ENCODE results near the gene SELENOS.

SELENOS gene, protein sequence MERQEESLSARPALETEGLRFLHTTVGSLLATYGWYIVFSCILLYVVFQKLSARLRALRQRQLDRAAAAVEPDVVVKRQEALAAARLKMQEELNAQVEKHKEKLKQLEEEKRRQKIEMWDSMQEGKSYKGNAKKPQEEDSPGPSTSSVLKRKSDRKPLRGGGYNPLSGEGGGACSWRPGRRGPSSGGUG

DNA sequence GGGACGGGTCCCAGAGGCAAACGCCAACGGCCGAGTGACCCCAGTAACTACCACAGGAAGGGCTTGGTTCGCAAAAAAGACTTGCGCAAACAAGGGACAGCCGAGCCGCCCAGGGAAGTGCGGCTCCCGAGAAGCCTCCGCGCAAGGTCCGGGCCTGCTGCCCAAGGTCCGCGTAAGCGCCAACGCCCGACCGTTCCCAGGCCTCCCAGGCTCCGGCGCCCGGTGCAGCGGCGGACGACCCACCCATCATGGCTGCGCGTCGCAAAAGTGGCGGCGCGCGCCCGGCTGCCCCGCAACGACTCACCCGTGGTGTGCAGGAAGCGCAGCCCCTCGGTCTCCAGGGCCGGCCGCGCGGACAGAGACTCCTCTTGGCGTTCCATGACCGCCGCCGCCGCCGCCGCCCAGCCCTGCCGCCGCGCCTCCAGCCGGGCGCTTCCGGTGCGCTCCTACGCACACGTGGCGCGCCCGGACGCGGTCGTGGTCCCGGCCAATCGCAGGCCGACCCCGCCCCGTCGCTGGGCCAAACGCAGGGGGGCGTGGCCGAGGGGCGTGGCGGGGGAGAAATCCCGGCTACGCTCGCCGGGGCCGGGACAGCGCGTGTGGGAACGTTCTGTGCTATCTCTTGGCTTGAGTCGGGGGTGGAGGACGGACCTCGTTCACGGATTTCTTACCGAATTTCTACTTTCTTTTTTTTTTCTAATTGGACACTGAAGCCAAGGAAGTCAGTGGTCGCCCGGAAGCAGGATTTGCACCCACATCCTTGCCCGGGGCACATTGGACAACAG, at the start of gene SELENOS:
Gene SELENOS, minus strand, starts transcription at position 448 of the 785 bp plus-strand sequence. Its CDS starts 68 bp downstream, at position 380.
- peak; percentile 72 for DNase-seq (ENCODE audit: low read depth)

DNA sequence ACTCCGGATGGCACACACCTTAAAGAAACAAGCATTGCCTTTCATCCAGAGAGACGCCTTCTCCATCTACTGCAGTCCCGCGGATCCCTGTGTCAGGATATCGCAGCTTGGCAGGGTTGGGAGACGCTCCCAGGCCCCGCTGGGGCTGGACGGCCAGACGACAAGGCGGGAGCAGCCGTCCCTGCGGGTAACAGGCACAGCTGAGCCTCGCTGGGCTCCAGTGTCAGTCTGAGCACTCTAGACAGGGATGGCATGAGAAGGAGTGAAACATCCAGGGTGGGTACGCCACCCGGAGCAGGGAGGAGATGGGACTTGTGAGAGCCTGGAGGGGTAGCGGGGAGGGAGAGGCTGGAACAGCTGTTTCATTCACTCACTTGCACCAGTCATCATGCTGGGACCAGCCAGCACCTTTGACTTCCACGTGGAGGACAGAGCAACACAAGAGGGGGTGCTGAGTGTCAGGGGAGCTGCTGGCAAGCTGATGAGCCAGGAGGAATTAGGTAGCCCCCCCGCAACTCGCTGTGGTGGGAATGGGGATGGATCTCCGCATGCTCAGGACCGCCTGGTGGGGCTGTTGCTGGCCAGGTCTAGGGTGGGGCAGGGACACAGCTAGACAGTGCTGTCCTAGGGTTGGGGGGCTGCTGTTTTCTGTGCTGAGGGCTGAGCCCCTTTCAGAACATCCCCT, 49.3 kb upstream of the SELENOS start:
- DNase-seq (ENCODE audit: low read depth) = no peak

DNA sequence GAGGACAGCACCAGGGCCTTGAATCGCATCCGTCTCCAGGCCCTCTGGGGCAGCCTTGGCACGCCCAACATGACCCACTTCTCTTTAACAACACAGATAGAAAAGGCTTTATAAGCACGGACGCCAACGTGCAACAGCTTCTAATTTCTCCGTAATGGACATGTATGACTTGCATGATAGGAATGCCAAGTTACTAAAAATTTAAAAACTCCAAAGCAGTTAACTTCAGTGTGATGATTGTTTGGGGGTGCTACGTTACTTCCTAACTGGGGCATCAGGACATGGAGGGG, 48.7 kb upstream of the SELENOS start:
- no peak for DNase-seq (ENCODE audit: low read depth)

DNA sequence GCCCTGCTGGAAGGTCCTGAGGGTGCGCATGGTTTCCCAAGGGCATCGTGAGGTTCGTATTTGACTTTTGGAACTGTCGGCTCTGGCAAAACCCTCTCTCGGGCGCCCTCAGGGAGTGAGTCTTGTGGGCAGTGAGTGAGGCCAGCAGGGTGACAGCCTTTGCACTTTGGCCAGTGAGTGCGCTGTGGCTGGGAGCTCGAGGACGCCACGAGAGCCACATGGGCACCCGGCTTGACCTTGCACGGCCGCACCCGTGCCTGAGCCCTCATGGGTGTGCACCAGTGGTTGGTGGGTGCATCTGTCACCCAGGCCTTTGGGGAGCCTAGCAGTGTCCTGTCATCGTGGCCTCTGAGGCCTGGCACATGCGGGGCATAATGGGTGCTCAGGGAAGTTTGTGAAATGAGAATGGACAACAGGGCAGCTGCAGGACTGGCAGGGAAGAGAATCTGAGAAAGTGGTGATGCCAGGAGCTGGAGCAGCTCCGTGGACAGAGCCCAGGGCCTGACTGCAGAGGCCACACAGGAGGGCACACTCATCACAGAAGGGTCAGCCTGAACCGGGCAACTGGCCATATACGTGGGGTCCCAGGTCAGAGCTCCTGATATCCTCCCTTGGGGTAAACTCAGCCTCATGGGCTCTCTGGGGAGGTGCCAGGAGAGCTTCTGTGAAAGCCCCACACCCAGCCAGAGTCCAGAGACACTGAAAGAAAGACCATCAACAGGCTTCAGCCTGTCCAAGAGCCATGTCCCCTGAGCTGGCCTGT, 48.2 kb upstream of the SELENOS start:
- DNase-seq (ENCODE audit: low read depth) = no peak

DNA sequence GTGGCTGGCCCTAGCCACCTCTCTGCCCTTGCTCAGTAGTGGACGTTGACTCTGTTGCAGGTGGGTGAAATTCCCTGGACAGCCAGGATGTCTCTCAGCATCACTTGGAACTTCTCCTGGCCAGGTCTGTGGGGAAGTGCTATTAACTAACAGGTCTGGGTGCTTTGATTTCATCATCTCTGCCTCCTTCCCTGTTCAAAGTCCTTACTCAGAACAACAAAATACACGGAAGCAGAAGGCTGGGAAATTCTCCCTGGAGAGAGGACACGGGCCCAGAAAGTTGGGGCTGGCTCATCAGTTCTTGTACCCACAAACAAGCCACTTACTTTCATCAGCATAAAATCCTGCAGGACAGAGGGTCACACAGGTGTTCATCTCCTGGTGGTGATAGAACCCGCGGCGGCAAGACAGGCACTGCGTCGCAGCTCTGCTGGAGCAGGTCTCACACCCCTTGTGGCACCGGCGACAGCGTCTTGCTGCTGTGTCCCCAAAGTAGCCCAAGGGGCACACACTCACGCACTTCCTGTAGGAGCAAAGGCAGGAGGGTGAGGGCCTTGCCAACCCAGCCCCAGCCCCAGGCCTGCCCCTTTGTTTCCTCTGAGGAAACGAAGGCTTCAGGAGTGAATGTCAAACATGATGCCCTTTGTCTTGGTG, 47.4 kb upstream of the SELENOS start:
- no peak for DNase-seq (ENCODE audit: low read depth)

DNA sequence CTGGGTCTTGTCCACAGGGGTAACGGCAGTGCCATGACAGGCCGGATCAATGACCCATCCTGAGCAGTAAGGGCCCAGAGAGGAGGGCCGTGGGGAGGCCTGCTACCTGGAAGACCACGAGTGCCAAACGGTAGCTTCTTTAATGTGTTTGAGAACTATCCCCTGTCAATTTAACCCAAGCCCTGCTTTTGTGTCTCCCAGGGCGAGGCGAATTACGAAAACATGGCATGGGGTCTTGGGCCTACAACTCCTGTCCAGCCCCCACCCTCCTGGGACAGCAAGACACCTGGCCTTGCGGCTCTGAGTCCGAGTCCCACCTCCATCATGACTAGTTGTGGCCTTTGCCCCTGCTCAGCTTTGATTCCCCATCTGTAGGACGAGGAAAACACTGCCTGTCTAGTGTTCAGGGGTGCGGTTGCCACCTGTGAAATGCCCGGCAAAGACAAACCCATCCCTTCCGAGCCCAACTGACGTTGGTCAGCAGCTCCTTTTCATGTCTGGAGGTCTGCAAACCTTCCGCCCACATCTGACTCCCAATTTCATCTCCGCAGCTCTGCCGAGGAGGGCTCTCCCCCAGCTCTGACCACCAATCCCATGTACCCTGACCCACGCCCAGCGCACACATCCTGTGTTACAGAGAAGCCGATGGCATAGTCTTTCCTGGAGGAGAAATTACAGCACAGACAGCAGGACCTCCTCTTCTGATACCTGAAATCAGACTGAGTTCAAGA, 46.7 kb upstream of the SELENOS start:
- no peak for DNase-seq (ENCODE audit: low read depth)

DNA sequence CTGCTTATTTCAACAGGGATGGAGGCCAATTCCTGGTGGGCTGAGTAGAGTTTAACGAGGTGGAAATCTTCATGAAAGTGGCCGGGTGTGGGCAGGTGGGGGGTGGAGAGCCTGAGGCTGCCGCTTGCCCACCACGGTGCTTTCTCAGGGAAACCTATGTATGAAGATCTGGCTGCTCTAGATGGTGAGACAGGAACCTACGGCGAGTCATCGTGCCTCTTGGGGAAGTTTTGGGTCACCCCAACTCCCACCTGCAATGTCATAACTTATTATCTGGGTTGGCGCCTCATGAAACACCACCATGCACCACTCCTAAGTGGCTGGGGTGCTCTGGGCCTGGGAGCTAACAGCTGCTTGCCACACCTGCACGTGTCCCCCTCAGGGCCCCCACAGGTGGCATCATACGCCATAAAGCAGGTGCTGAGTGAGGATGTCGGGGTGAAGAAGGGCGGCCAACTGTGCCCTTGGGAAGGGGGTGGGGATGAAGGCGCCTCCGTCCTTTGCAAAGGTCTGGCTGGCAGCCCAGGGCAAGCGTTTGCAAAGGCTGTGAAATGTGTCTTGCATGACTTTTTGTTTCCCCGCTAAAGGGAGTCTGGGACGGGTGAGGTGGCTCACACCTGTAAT, 45.7 kb upstream of the SELENOS start:
- no peak for DNase-seq (ENCODE audit: low read depth)

DNA sequence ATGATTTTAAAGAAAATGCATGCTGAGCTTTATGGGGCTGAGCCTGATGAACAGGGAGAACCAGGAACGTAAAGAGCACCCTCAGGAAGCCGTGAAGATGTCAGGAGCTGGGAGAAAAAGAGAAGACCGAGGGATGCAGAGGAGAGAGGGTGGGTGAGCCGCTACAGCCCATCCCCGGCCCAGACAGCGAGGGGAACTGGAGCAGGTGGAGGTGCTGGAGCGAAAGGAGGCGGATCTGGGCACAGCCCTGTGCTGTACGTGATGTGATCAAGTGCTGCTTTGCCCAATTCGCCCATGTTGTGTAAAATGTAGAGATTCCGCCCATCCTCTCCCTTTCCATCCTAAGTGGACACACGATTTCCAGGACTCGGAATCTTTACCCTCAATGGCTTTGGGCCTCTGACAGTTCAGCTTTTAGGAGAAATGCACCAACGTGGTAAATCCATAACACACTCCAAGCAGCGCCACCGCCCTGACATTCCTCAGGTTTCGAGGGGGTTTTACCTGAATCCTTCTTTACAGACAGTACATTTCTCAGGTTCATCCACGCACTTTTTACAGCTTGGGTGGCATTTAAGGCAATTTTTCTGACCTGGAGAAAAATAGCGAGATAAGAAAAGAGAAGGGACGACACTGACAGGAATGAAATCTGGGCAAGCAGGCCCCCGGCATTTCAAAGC, 44.9 kb upstream of the SELENOS start:
- no peak for DNase-seq (ENCODE audit: low read depth)

DNA sequence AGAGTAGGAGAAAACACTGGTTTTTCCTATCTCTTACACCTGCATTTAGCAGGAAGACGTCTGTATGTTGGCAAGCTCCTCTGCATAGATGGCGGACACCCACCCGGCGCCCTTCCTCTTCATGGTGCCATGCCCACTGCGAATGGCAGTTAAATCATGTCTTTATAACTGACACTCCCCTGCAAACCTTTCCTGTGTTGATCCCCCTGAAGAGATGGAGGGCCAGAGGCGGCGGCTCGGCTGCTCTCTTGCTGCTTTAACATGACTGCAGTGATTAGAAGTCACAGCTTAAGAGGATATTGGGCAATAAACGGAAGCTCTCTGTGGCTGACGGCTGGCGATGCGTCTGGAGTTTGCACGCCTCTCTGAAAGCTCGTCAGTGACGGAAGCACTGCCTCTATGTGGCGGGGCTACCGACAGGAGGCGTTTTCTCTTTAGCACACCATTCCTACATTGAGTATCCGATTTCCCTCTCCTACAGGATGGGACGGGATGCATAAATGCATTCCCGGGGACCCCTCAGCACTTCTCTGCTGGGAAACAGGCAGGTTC, 43.3 kb upstream of the SELENOS start:
- peak; percentile 22 for DNase-seq (ENCODE audit: low read depth)

DNA sequence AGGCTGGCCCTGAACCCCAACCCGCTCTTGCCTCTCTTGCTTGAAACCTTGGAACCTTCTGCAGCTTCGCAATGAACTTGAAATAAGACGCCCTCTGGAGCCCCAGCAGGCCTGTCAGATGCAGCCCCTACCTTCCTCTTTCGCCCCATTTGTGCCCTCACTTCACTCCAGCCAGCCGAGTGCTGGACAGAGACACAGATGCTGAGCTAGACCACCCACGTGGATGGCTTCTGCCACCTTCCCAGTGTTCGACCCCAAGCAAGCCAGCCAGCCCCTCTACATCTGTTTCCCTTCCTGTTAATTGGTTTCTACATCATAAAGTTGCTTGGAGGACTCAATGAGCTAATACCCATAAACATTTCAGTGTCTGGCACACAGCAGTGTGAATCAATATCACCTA, 41.6 kb upstream of the SELENOS start:
- DNase-seq (ENCODE audit: low read depth) = no peak

DNA sequence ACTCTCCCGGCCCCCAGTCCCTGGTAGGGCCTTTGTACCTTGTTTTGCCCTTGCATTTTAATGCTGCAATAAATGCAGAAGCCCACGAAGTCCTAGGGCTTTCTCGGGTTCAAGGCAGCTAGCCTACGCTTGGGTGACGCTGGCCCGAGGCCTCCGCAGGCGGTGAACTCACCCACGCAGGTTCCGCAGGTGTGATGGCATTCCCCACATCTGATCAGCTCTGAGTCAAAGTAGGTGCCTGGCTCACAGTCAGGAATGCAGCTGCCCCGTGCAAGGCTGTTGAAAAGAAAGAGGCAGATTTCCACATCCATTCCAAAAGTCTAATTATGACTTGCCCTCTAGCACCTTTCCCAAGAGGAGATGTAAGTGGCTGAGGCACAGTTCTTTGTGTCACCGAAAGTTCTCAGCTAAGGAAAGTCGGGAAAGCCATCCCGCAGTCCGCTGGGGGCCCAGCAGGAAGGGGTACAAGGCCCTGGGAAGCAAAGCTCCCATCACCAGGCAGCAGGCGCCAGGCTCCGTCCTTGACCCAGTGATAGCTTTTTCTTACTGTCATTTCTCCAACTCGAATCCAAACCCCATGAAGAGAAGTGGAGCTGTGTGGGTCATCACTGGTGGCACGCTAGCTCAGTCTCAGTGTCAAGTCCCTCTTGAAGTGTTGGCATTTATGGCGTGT, 41.0 kb upstream of the SELENOS start:
- no peak for DNase-seq (ENCODE audit: low read depth)

DNA sequence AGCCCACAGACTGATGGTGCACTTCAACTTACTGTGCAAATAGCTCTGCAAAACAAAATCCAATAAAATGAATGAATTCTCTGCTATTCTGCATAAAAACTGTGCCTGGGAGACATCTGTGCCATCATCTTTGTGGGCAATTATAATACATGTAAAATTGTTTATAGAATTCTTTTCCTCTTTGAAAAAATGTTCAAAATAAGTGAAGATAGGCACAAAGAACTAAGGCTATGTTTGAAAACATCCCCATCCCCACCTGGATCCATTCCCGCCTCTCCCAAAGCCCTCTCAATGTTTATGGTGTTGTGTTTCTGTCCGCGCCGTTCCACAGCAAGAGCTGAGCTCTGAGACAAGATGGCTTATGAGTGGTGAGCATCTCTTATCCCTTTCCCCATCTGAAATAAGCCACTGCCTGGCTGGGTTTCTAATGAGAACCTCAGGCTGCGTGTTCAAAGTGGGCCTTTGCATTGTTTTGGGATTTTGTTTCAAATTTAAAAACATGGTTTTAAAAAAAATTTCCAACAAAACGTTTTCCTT, 40.1 kb upstream of the SELENOS start:
- no peak for DNase-seq (ENCODE audit: low read depth)

DNA sequence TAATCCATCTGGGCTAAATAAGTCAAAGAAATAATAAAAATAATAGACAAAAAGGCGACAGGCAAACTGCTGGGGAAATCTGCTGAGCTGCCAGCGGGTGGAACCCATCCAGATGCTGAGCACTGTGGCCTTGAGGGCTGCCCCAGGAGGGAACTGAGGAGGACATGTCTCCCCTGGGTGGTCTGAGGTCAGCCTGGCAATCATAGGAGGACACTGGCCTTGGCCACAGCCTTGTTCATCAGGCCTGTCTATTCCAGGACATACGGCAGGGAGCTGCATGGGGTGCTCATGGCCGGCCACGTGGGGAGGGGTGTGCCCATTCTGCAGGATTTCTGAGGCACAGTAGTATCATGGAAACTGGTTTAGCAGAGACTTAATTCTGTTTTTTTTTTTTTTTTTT, 39.2 kb upstream of the SELENOS start:
- no peak for DNase-seq (ENCODE audit: low read depth)

DNA sequence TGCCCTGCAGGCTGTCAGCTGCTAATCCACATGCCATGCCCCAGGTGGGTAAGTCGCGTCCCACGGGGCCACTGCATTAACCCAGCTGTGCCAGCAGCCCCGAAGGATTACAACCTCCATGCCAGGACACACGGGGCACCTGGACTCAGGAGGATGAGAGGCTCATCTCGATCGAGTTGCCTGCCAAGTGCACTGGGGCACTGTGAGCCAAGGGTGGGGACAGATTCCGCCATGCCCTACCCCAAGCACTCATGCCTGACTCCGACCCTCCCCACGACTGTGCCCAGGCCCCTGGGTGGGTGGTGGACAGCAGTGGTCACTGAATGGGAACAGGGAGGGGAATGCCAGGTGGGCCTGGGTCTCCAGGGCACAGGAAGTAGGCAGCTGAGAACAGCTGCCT, 38.5 kb upstream of the SELENOS start:
- no peak for DNase-seq (ENCODE audit: low read depth)

DNA sequence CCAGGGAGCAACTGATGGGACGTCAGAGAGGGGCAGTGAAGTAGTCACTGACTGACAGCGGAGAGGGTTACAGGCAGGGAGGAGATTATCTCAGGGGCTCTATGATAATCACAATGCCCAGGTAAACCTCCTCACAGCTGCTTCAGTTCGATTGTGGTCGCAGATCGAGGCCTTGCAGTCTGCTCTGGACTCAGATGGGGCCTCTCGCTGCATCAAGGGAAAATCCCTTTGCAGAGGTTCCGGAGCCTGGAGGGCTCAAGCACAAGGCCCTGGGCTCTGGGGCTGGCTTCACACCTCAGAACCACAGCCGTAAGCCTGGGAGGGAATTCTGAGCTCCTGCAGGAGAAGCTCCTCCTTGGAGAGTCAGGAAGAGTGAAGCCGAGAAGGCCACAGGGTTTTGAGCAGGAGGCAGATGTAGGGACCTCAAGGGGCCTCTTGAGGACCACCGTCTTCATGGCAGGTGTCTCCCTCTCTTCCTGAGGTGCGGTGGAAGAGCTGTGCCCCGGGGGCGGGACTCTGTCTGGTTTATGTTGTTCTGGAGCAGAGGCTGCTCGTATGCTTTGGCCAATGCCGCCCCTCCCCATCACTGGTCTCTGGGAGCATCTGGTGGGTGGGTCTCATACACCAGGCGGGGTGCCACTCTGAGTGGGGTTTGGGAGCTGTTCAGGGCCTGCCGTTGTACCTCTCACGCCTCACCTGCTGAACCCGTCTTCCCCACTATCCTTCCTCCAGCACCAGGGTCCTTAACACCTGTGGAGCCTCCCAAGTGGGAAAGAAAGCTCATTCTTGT, 37.2 kb upstream of the SELENOS start:
- no peak for DNase-seq (ENCODE audit: low read depth)

DNA sequence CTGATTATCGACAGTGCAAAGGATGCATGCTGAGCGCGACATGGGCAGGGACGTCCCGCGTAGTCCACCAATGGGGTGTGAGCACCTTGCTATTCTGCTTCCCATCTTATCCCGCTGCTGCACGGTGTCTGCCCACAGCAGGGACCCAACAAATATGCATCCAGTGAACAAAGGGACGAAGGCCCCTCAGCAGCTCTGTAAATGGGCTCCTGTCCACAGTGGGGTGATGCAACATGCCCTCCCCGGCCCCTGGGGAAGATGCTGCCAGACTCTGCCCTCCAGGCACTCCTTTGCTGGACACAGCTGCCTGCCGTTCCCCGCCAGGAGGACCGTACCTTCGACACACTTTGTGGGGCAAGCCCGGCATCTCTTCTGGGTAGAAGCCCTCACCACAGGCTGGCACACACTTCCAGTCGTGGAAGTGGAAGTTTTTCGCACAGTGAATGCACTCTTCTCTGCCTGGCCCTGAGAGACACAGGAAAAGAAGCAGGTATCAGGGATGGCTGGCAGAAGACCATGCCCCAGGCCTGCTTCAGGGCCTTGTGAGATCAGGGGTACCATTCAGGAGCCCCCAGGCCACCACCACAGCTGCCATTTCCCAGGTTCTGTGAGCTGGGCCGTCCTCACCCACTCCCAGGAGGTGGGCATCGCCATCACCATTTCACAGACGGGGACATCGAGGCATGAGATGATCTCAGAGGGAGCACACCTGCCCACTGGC, 35.9 kb upstream of the SELENOS start:
- no peak for DNase-seq (ENCODE audit: low read depth)

DNA sequence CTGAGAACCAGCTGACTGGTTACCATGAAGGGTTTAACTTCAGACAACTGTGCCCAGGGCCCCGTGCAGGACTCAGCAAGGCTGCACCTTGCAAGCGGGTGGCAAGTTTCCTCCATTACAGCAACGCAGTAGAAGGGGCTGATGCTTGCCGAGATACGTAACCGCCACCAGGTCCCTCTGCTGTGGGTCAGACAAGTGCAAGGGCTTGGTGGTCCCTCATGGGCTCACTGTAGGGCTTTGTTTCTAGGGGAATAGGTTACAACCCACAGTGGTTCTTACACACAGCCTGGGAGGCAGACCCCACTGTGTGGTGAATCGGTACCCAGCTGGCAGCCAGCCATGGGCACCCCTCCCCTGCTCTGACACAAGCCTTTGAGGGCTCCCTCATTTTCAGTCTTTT, 33.2 kb upstream of the SELENOS start:
- no peak for DNase-seq (ENCODE audit: low read depth)

DNA sequence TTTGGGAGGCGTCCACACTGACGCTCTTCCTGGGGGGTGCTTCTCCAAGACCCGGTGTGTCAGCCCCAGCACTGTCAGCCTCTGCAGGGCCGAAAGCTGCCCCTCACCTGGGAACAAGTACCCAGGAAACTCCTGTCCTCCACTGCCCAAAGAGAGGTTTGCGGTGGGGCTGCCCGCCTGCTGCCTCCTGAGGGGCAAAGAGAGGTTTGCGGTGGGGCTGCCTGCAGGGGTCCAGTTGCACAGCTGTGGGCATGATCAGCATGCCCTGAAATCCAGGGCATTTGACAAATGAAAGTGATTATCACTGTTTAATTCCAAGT, 32.8 kb upstream of the SELENOS start:
- DNase-seq (ENCODE audit: low read depth) = no peak

Measured in stimulated activated CD8-positive, alpha-beta memory T cell treated with anti-CD3 and anti-CD28 coated beads, Interleukin-15, amount 100 ng/mL, for 1 hour (primary cell).